GF-D8 (cell line): ENCODE results near the gene RTEL1.

ENCODE experiments used
- DNase-seq: peaks from one replicate; lab custom pipeline; 2025; lab: John Stamatoyannopoulos, UW

The RTEL1 gene

DNA sequence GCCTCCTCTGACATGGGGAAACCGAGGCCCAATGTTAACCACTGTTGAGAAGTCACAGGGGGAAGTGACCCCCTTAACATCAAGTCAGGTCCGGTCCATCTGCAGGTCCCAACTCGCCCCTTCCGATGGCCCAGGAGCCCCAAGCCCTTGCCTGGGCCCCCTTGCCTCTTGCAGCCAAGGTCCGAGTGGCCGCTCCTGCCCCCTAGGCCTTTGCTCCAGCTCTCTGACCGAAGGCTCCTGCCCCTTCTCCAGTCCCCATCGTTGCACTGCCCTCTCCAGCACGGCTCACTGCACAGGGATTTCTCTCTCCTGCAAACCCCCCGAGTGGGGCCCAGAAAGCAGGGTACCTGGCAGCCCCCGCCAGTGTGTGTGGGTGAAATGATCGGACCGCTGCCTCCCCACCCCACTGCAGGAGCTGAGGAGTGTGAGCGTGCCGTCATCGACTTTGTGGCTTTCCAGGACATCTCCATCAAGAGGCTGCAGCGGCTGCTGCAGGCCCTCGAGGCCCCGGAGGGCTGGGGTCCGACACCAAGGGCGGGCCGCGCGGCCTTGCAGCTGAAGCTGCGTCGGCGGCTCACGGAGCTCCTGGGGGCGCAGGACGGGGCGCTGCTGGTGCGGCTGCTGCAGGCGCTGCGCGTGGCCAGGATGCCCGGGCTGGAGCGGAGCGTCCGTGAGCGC, 39.9 kb downstream of the RTEL1 start:
- DNase-seq: no peak

DNA sequence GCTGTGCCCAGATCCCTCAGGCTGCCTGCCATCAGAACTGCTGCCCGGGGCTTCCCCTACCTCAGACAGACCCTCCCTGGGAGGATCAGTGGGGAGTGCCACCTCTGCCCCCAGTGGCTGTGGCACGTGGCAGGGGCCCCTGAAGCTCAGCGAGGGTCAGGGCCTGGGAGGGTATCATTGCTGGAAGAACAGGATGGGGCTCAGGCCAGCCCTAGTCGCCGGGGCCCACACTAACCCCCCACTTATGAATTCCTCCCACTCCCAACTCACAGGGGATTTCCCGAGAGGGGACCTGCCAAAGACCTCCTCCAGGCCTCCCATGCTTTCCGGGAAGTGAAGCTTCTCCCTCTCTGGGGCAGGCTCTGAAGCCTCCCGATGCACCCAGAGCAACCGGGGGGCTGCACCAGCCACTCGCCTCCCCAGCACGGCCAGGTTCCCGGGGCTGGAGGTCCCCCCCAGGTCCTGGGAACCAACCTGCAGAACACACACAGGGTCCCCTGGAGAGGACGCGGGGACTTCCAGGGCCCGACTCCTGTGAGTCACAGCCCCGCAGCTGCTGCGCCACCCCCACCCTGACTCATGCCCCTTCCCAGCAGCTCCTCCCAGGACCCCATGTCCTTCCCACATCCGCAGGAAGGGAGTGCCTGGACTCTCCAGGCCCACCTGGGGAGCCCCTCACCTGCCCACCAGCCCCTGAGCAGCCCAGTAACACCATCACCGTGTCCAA, 40.8 kb downstream of the RTEL1 start:
- DNase-seq: no peak

DNA sequence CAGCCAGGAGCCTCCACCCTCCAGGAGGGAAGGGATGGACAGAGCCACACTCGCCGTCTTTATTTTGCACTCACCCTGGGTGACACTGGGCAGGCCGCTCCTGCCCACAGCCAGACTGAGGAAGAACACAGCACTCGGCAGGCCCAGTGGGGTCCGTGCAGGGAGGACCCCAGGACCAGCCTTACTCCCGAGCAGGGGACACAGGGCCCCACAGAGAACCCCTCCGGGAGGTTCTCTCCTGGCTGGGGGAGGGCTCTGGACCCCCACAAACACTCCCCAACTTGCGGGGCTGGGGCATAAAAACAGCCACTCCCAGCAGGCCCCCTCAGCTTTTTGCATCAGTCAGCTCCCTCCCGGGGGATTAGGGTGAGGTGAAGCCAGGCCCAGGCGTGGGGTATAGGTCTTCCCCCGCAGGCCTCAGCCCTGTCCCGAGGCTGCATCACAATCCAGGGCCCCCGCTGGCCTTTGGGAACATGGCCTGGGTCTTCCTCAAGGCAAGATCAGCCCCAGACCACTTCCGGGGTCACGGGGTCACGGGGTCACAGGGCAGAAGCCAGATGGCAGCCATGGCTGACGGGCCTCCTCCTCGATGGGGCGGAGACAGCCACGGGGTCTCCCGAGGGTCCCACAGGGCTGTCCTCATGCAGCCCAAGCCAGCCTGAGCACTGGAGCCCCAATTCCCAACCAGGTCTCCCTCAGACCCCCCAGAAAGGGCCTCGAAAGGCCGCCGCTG, 41.5 kb downstream of the RTEL1 start:
- no peak for DNase-seq

DNA sequence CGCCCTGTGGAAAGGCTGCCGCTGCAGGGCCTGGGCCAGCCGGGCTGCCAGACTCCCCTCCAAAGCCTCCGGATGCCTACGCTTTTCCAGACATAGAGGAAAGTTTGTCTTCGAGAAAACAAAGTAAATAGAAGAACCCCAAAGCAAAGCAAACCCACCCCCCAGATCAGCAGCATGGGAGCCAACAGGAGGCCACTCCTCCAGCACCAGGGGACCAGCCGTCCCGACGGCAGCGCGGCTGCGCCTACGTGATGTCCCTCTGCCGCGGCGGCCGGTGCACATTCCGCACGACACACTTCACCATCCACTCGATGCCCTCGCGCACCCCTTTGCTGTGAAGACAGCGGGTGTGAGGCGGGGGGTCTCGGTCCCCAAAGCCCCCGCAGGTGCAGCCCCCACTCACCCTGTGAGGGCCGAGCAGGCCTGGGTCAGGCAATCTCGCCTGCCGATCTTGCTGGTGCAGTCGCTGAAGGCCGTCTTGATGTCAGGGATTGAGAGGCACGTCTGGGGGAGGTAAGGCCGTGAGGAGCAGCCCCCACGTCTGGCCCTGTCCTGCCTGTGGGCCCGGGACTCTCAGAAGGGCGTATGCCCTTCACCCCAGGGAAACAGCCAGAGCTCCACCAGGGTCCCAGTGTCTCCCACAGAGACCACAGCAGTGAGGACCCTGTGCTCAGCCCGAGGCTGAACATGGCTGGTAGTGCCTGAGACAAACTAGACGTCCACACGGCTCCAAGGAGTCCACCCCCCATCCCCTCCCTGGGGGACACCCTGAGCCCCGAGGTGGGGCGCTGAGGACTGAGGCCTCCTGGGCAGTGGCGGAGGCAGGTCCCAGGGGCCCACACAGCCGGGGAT, 42.3 kb downstream of the RTEL1 start:
- no peak for DNase-seq

DNA sequence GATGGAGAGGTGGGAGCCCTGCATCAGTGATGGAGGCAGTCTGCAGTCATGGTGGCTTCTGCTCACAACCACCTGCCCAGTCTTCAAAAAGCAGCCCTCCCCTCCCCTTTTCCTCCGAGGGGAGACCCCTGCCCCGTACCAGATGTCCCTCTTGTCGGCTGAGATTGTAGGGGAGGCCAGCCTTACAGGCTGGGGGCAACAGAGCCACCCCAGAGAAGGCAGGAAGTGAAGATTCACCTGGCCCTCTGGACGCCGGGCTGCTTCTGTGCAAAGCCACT, 42.9 kb downstream of the RTEL1 start:
- DNase-seq: no peak

DNA sequence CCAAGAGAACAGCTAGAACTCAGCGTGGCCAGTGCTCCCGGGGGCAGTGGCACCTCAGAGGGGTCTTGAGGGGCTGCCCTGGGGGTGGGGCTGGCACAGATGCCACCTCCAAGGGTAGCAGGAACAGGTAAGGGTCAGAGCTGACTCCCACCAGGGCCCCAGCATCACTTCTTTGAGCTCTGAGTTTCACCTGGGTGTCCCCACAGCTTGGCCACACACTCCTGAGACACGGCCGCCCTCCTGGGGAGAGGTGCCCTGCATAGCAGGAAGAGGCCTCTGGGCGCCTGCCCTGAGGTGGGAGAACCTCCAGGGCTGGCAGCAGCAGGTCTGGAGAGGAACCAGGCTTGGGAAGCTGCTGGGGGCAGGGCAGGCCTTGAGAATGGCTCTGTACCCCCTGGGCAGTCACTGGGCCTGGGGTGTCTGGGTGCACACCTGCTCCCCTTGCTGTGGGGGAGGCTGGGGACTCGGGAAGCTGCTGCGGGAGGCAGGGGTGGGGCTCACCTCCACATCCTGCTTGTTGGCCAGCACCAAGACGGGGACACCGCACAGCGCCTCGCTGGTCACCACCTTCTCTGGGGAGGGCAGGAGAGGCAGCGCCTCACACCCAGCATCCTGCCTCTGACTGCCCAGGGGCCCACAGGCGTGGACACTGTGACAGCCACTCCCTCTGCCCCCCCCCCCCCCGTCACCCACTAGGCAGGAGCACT, 43.4 kb downstream of the RTEL1 start:
- no peak for DNase-seq

DNA sequence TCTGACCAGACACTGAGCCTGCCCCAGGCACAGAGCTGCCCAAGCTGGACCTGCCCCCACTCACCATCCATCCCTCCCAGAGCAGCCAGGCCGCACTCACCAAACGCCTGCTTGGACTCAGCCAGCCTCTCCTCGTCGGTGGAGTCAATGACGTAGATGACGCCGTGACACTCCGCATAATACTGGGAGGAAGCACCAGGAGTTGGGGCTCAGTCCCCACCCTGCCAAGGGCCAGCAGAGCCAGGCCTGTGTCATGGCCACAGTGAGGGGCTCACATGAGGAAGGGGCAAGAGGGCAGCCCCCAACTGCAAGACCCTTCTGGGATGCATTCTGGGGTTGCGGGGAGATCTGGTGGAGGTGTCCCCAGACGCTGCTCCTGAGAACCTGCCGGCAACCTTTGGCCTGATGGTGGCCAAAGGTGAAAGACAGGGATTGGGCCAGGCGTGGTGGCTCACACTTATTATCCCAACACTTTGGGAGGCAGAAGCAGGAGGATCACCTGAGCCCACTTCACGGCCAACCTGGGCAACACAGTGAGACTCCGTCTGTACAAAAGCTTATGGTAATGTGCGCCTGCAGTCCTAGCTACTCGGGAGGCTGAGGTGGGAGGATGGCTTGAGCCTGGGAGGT, 44.0 kb downstream of the RTEL1 start:
- no peak for DNase-seq

DNA sequence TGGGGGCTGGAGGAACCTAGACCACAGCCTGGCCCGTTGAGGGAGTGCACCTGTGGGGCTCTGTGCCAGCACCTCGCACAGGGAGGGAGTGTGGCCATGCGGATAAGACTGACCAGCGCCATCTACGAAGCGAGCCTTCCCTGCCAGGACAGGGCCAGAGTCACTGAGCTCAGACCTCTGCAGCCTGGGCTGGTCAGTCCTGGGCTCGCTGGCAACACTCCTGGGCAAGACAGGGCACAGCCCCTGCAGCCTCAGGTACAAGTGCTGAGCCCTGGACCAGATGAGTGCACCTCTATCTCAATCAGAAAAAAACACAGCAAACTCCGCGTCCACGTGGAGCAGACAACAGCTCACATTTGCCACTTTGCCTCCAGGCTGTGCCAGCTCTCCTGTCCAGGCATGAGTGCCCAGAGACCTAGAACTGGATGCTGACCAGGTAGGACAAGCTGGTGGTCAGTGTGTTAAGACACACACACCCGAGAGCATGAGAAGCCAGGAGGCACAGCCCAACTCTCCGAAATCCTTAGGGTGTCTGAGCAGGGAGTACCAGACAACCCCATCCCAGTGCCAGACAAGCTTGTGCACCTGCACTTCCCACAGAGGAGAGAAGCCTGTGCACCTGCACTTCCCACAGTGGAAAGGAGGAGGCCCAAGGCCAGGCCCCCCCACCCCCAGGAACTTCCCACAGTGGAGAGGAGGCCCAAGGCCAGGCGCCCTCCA, 44.8 kb downstream of the RTEL1 start:
- no peak for DNase-seq

DNA sequence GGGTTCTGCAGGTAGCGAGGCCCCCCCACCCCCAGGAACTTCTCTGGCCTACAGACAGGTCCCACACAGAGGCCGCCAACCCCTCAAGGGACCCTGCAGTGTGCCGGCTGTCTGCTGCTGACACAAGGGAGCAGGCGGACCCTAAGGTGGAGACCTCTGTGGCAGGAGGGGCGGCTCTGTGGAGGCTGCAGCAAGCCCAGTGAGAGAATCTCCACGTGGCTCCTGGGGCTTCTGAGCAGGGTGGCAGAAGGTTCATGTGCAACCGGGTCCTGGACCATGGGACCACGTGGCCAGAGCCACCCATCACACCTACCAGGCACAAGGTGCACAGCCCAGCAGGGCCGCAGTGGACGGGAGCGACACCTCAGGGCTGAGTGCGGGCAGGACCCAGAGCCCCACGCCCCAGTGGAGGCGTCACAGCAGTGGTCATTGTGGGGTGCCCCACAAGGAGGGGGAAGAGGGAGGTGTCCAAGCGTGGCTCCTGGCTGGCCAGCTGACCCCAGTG, 45.4 kb downstream of the RTEL1 start:
- no peak for DNase-seq

DNA sequence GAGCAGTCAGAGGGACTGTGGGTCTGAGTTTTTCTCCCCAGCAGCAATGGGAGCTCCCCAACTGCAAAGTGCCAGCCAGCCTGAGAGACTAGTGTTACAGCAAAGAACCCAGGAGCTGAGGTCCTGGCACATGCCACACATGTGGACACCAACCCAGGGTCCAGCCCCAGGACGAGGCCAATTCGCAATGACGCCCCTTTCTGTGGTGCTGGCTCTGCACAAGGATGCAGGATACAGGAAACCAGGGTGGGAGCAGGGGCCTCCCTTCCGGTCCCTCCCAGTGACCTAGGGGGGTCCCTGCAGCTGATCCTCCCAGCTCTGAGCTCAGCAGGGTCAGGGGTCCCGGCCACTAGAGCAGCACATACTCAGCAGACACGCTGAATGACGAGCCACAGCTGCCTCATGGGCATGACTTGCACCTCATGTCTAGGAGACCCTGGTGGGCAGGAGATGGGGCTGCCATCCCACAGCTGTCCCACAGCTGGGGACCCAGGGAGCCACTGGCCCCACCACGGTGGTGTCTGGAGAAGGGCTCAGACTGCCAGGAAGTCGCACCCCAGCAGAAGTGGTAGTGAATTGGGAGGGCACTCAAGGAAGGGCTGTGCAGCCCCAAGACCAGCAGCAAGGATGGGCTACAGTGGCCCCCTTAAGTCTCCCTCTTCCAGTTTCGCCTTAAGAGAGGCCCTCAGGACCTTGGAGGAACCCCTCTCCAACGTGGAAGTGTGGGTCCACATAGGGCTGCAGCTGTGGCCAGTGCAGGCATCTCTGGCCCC, 46.0 kb downstream of the RTEL1 start:
- no peak for DNase-seq

DNA sequence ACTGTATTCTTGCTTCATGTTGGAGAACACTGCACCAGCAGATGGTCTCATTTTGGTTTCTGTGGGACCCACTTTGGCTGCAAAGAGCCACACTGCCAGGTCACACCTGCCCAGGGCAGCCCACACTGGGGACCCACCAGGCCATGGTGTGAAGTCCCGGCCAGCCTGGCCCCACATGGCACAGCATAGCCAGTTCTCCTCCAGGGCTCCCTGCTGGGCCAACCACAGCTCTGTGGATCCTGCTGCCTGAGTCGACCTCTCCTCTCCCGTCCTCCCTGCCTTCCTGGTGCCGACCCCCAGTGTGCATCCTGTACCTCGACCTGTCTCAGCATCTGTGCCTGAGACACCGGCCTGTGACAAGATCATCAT, 46.6 kb downstream of the RTEL1 start:
- DNase-seq: no peak

DNA sequence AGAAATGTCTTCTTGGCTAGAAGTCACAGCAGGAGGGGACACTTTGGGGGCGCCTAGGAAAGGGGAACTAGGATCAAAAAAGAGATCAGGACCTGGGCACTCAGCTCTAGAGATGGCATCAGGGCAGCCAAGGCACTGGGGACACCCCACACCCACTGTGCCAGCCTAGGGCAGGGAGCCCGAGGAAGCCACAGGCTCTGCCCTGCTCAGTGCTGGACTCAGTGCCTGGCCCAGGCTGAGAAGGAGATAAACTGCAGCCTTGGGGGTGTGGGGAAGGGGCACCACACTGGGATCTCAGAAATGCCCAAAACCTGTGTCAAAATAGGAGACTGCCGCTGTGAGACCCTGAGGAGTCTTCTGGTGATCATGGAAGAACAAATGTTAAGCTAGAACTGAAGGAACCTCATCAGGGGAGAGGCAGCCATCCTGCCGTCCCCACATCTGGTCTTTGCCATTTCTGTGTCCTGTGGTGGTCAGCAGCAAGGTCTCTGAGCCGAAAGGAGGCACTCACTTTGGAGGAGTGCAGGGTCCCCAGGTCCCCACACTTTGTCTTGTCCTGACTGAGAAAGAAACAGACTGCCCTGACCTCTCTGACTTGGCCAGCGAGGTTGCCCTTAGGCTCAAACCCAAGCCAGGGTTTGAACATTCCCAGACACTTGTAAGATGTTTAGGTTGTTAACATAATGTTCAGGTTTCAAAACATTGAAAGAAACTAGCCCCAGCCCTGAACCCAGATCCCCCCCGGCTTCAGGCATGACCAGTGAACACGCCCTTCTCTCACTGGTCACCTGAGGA, 47.3 kb downstream of the RTEL1 start:
- no peak for DNase-seq

DNA sequence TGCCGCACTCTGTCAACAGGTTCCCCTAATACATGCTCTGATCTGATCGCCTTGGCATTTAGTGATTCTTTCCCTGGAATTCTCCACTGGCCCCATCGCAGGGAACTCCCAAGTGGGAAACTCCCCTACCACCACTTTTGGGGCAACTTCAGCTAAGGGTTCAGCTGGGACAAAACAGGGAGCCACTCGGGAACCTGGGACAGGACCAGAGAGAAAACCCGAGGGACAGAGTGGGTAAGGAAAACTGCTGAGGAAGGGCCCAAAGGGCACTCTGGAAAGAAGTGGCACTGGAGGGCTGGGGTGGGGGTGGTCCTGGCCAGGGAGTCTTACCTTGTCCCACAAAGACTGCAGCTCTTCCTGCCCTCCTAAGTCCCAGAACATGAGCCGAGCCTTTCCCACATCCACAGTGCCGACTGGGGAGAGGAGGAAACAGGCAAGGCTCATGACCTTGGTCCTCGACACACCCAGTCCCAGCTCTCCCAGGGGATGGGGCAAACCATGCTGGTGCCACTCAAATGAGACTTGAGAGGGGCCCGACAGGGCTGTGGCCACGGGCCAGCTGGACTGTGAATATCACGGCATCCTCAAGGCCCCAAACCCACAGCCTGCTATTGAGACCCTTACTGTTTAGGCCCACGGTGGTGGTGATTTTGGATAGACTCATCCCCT, 48.0 kb downstream of the RTEL1 start:
- no peak for DNase-seq

DNA sequence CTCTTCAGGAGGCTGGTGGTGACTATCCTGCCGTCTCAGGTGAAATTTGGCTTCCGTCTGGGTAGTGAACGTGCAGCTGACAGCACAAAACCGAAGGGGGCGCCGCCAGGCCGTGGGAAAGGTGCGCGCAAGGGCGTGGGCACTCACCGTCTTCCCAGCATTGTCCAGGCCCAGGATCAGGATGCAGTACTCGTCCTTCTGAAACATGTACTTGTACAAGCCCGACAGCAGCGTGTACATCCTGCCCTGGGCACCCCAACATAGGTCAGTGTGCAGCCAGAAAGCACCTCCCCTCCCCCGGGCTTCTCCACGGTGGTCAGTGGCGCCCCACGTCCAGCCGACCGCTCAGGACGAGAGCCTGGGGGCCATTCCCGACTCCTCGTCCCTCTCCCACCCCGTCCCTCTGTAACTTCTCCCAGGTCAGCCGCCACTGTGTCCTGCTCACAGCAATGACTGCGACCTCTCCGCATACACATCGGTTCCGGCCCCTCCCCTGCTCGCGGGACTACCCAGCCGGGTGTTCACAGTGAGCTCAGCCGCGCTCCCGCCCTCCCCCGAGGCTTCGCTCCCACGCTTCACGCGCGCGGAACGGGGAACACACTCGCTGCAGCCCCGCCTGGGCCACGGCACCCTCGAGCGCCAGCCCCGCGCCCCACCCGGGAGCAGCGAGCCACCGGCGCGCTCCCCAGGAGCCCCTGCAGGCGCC, 48.9 kb downstream of the RTEL1 start:
- no peak for DNase-seq

DNA sequence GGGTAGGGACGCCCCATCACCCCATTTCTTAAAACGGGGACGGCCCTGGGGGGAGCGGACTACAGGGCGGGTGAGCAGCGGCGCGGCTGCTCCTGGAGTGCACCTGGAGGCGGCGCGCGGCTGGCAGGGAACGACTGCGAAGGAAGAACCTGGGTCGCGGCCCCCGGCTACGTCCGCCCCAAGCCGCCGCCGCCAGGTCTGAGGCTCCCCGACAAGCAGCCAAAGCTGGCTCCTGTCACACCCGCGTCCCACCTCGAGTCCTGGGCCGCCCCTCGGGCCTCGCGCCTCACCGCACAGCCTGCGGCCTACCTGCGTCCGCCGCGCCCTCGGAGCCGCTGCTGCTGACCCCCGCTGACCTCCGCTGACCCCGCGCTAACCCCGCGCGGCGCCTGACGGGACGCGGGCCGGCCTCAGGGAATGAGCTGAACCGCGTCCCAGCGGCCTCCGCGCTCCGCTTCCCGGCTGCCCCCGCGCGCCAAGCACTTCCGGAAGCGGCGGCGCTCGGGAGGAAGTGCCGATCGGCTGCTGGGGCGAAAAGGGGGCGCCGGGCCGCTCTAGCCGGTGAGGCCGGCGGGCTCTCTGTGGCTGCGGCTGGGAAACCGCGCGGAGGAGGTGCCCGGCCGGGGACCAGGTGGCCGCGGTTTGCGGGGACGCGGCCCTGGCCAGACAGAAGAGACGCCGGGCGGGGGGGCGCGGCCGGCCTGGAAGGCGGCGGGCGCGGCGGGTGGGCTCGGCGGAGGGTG, 49.6 kb downstream of the RTEL1 start, which contains the start of the genes ARFRP1 and ZGPAT:
ARFRP1 (minus strand) TSS at position 419 of the 743 bp plus-strand sequence. CDS start 885 bp downstream, outside the sequence.
ZGPAT (plus strand) TSS at position 482 of the 743 bp plus-strand sequence. CDS start 542 bp downstream, outside the sequence.
- peak; percentile 64 for DNase-seq

DNA sequence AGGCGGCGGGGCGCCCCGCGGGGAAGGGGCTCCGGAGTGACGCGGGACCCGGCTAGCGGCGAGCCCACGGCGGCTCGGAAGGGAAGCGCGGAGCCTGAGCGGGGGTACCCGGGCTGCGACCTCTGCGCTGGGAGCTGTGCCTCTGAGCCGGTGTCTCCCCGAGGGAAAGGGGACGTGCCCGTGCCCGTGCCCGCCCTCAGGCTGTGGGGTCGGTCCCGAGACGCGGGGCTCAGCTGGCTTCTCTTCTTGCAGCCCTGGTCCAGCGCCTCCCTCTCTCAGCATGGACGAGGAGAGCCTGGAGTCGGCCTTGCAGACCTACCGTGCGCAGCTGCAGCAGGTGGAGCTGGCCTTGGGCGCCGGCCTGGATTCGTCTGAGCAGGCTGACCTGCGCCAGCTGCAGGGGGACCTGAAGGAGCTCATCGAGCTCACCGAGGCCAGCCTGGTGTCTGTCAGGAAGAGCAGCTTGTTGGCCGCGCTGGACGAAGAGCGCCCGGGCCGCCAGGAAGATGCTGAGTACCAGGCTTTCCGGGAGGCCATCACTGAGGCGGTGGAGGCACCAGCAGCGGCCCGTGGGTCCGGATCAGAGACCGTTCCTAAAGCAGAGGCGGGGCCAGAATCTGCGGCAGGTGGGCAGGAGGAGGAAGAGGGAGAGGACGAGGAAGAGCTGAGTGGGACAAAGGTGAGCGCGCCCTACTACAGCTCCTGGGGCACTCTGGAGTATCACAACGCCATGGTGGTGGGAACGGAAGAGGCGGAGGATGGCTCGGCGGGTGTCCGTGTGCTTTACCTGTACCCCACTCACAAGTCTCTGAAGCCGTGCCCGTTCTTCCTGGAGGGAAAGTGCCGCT, 50.4 kb downstream of the RTEL1 start:
- DNase-seq: no peak
